Activated CD4-positive, alpha-beta T cell treated with anti-CD3 and anti-CD28 coated beads for 48 hours (primary cell): ENCODE data around the gene SPC25.

ENCODE experiments used
- DNase-seq: peaks from one replicate; pipeline ENCODE4 v3.0.0-alpha.2; 2020

The SPC25 gene

GRCh38 chr2:168835969-168836368, 54.3 kb downstream of the SPC25 start:
- DNase-seq = no peak

DNA sequence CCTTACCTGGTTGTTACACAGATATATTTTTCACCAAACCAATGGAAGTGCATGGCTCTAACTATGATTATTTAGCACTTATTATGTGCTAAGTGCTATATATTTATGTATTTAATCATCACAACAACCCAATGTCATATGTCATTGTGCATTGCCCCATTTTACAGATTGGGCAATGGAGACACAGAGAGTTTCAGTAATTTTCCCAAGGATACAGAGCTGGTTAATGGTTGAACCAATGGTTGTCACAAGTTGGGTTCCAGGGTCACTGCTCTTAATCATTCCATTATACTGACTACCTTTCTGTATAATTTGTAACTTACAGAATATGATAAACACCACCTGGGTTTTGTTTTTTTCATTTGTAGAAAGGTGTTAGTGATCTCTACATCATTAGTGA, 58.6 kb downstream of the SPC25 start:
- DNase-seq = no peak

DNA sequence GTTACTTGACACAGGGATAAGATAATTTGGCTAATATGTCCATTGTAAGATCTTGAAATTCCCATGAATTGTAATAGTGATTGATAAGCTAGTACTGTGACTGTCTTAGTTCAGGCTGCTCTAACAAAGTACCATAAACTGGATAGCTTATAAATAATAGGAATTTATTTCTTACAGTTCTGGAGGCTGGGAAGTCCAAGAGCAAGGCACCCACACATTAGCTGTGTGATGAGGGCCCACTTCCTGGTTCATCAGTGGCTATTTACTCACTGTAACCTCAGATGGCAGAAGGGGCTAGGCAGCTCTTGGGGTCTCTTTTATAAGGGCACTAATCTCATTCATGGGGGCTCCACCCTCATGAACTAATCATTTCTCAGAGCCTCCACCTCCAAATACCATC, 59.3 kb downstream of the SPC25 start:
- no peak for DNase-seq

GRCh38 chr2:168825126-168825525, 65.1 kb downstream of the SPC25 start:
- no peak for DNase-seq

- no peak for DNase-seq
Observed at GRCh38 chr2:168821992-168822391, 68.2 kb downstream of the SPC25 start.

DNA sequence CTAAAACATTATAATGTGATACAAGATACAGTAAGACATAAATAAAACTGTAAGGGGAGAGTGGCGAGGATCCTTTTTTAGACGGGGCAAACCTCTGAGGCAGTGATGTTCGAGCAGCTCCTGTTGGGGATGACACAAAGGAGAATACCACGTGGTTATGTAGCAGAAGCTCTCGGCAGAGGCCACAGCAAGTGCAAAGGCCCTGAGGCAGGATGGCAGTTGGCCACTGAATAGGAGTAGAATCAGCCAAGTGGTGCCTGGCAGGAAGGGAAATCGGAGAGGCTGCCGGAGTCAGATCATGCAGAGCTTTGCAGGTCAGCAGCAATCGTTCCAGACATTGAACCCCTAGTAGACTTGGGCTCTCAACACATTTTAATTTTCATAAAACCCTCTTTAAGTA, 68.7 kb downstream of the SPC25 start:
- DNase-seq = no peak
